SK-N-SH treated with all-trans-retinoic acid at 6 μM for 48 hours (cell line): ENCODE measurements around the gene MGMT.

Source experiments
- ARNTL ChIP-seq: fragments of 450-650 bp; formaldehyde crosslinking; IDR thresholded peaks from 2 replicates; pipeline ENCODE4 v1.5.0; 2020; ENCODE audit warnings: low read depth, mild to moderate bottlenecking, moderate library complexity, borderline replicate concordance
- CREB5 ChIP-seq: fragments of 250-450 bp; sonication (Bioruptor Pico); IDR thresholded peaks from 2 replicates; pipeline ENCODE4 v1.5.1; 2020; ENCODE audit warnings: low read depth, mild to moderate bottlenecking, moderate library complexity
- ISL1 ChIP-seq: fragments of 250-450 bp; sonication (Bioruptor Pico); IDR thresholded peaks from 2 replicates; pipeline ENCODE4 v2.1.2; 2022; ENCODE audit warnings: mild to moderate bottlenecking, moderate library complexity
- POU6F1 ChIP-seq: fragments of 250-450 bp; sonication (Bioruptor Pico); IDR thresholded peaks from 2 replicates; pipeline ENCODE4 v1.8.0; 2021; ENCODE audit warnings: low read depth, mild to moderate bottlenecking, moderate library complexity, borderline replicate concordance
- RARB ChIP-seq: fragments of 250-450 bp; sonication (Bioruptor Pico); IDR thresholded peaks from 2 replicates; pipeline ENCODE4 v1.8.0; 2021; ENCODE audit warnings: mild to moderate bottlenecking, moderate library complexity
- ZC3H10 ChIP-seq: fragments of 250-450 bp; sonication (Bioruptor Pico); IDR thresholded peaks from 2 replicates; pipeline ENCODE4 v1.5.1; 2021; ENCODE audit warnings: mild to moderate bottlenecking, moderate library complexity
- ZFP3 ChIP-seq: fragments of 250-450 bp; sonication (Bioruptor Pico); IDR thresholded peaks from 2 replicates; pipeline ENCODE4 v1.5.0; 2020; ENCODE audit warnings: mild to moderate bottlenecking, moderate library complexity
- ZNF565 ChIP-seq: fragments of 450-650 bp; formaldehyde crosslinking; conservative IDR thresholded peaks from 2 replicates; pipeline ENCODE4 v1.5.0; 2020; ENCODE audit warnings: low read depth, mild to moderate bottlenecking, moderate library complexity
- ZNF8 ChIP-seq: fragments of 450-650 bp; formaldehyde crosslinking; IDR thresholded peaks from 2 replicates; pipeline ENCODE4 v1.5.0; 2020; ENCODE audit warnings: mild to moderate bottlenecking, moderate library complexity

- TF ChIP-seq POU6F1 (CRISPR knock-in tag) (no peak), ARNTL (CRISPR knock-in tag) (no peak), CREB5 (CRISPR knock-in tag) (no peak), RARB (CRISPR knock-in tag) (no peak), ZFP3 (no peak), ISL1 (no peak), ZNF8 (CRISPR knock-in tag) (no peak), ZC3H10 (no peak), ZNF565 (no peak)
Observed at GRCh38 chr10:129715805-129716204, 248.8 kb downstream of the MGMT start.
